ENCODE measurements around the gene SLC1A3.

GRCh38 chr5:36629729-36630128 lies 23.3 kb downstream of the SLC1A3 start:
- TF ChIP-seq CTCF (IDR thresholded peaks at IDR 0.05) (no peak), POLR2A (IDR thresholded peaks at IDR 0.05) (no peak)

Data from heart left ventricle (tissue), 13 donors.